ENCODE results near the gene EGFL6. TPM values are rescaled to one million over a fixed set of nuclear protein-coding genes. Genes with fewer than 3 reads are reported as not detected.
"Not testable (repeated sequence)": the region's sequence is repeated elsewhere in the genome, so short reads cannot be mapped to it uniquely, and the experiment has no call there.

The EGFL6 gene
- total RNA-seq, 2 experiments from 2014 or later: not detected

DNA sequence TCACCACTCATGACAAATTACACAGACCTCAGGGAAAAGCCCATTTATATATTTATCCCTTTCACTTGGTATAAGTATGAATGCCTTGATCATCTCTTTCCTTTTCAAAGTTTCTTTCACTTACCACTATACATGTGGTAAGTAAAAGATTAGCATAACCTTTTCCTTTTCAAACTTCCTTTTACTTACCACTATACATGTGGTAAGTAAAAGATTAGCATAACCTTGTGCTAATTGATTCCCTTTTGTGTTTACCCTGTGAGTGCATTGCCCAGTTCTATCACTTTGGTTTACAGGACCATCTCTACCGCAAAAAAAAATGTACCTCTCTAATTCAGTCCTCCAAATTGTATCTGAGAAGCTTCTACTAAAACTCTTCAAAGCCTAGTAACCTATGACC lies 50.8 kb downstream of the EGFL6 start:
- ATAC-seq (ENCODE audit: poor library complexity) (no peak), DNase-seq (no peak)
- Mint-ChIP-seq H3K4me1 (ENCODE audit: low read depth) (no peaks in the 10 kb centered on the region), H3K36me3 (ENCODE audit: low read depth) (no peaks in the 10 kb centered on the region), H3K4me3 (no peak overlapping the region), H3K27ac (no peak overlapping the region), H3K9me3 (no peaks in the 10 kb centered on the region), H3K27me3 (no peaks in the 10 kb centered on the region)
- H3K9me3 ChIP-seq (ENCODE audit: control insufficient read depth in 1 of 2, insufficient read depth in 1 of 2, low read length in 2 of 2): no peaks in the 10 kb centered on the region
- no peaks in the 10 kb centered on the region for H3K27me3 ChIP-seq (ENCODE audit: control insufficient read depth in 1 of 2, insufficient read depth in 2 of 2, low read length in 2 of 2)
- H3K4me3 ChIP-seq (ENCODE audit: low read length): no peak overlapping the region
- ChIA-PET POLR2A (no interaction called here), CTCF (no interaction called here)
- H3K27ac ChIP-seq (ENCODE audit: low read depth in 1 of 2, low read length in 2 of 2): no peak overlapping the region
- intact Hi-C loops (cut with DNase I, micrococcal nuclease): no loop called here
- no peaks in the 10 kb centered on the region for H3K4me1 ChIP-seq (ENCODE audit: insufficient read depth, low read length)
- no peaks in the 10 kb centered on the region for H3K36me3 ChIP-seq (ENCODE audit: insufficient read depth, low read length)
- TF ChIP-seq, protein P1, sequence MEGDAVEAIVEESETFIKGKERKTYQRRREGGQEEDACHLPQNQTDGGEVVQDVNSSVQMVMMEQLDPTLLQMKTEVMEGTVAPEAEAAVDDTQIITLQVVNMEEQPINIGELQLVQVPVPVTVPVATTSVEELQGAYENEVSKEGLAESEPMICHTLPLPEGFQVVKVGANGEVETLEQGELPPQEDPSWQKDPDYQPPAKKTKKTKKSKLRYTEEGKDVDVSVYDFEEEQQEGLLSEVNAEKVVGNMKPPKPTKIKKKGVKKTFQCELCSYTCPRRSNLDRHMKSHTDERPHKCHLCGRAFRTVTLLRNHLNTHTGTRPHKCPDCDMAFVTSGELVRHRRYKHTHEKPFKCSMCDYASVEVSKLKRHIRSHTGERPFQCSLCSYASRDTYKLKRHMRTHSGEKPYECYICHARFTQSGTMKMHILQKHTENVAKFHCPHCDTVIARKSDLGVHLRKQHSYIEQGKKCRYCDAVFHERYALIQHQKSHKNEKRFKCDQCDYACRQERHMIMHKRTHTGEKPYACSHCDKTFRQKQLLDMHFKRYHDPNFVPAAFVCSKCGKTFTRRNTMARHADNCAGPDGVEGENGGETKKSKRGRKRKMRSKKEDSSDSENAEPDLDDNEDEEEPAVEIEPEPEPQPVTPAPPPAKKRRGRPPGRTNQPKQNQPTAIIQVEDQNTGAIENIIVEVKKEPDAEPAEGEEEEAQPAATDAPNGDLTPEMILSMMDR (IDR thresholded peaks at IDR 0.05): no peak

DNA sequence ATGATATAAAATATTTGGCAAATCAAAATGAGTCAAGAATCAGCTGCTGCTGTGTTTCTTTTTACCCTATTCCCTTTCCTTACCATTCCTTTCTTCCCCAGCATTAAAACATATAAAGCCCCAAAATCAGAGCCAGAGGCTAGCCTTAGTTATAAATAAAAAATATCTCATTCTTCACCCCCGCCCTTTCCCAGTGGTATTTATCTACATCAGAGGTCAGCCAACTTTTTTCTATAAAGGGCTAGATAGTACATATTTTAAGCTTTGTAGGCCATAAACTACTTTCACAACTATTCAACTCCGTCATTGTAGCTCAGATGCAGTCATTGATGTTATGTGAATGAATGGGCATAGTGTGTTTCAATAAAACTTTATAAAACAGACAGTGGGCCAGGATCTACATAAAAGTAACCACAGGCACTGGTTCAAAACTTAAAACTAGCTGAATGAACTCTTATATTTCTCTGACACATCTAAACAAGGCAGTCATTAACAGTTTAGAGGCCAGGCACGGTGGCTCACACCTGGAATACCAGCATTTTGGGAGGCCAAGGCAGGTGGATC lies 53.1 kb downstream of the EGFL6 start:
- CTCF ChIA-PET: no interaction called here
- Histone ChIP-seq H3K4me1 (ENCODE audit: insufficient read depth, low read length) (no peaks in the 10 kb centered on the region), H3K4me3 (ENCODE audit: low read length) (no peak overlapping the region), H3K36me3 (ENCODE audit: insufficient read depth, low read length) (no peaks in the 10 kb centered on the region), H3K27ac (ENCODE audit: low read depth in 1 of 2, low read length in 2 of 2) (no peak overlapping the region), H3K9me3 (ENCODE audit: control insufficient read depth in 1 of 2, insufficient read depth in 1 of 2, low read length in 2 of 2) (no peaks in the 10 kb centered on the region), H3K27me3 (ENCODE audit: control insufficient read depth in 1 of 2, insufficient read depth in 2 of 2, low read length in 2 of 2) (peaks cover 2 to 4% of the 10 kb centered on the region in 2 experiments)
- TF ChIP-seq, protein P1 (IDR thresholded peaks at IDR 0.05): no peak
- DNase-seq (no peak), ATAC-seq (ENCODE audit: poor library complexity) (no peak)
- intact Hi-C loops (cut with DNase I, micrococcal nuclease): no loop called here
- POLR2A ChIA-PET: no interaction called here
- H3K4me3 Mint-ChIP-seq: no peak overlapping the region
- H3K4me1 Mint-ChIP-seq (ENCODE audit: low read depth): no peaks in the 10 kb centered on the region
- no peak overlapping the region for H3K27ac Mint-ChIP-seq
- H3K36me3 Mint-ChIP-seq (ENCODE audit: low read depth): no peaks in the 10 kb centered on the region
- no peaks in the 10 kb centered on the region for H3K27me3 Mint-ChIP-seq
- no peaks in the 10 kb centered on the region for H3K9me3 Mint-ChIP-seq

DNA sequence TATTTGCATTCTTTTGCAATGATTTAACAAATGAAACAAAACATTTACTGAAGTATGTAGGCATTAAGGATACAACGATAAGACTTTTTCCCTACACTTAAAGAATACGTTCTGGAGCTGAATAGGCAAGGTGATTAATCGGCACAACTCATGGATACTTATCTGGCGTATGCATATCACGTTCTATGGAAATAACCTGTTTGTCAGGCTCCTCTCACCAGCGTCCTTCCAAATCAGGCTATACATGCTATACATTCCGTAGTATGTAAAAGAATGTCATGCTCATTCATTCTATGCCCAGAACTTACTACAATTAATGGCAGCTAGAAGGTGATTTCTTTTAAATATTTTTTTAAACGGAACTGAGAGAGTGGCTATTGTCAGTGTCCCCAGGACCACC lies 57.9 kb downstream of the EGFL6 start:
- Histone ChIP-seq H3K27ac (ENCODE audit: low read depth in 1 of 2, low read length in 2 of 2) (no peak overlapping the region), H3K36me3 (ENCODE audit: insufficient read depth, low read length) (no peaks in the 10 kb centered on the region), H3K4me1 (ENCODE audit: insufficient read depth, low read length) (no peaks in the 10 kb centered on the region), H3K27me3 (ENCODE audit: control insufficient read depth in 1 of 2, insufficient read depth in 2 of 2, low read length in 2 of 2) (peaks cover 2 to 4% of the 10 kb centered on the region in 2 experiments), H3K9me3 (ENCODE audit: control insufficient read depth in 1 of 2, insufficient read depth in 1 of 2, low read length in 2 of 2) (peaks cover 0 to 7% of the 10 kb centered on the region in 2 experiments), H3K4me3 (ENCODE audit: low read length) (no peak overlapping the region)
- H3K4me1 Mint-ChIP-seq (ENCODE audit: low read depth): no peaks in the 10 kb centered on the region
- no peak for ATAC-seq (ENCODE audit: poor library complexity)
- no peaks in the 10 kb centered on the region for H3K36me3 Mint-ChIP-seq (ENCODE audit: low read depth)
- DNase-seq: no peak
- H3K4me3 Mint-ChIP-seq: no peak overlapping the region
- H3K27me3 Mint-ChIP-seq: no peaks in the 10 kb centered on the region
- ChIA-PET CTCF (no interaction called here), POLR2A (no interaction called here)
- intact Hi-C loops (cut with DNase I, micrococcal nuclease): no loop called here
- no peaks in the 10 kb centered on the region for H3K9me3 Mint-ChIP-seq
- TF ChIP-seq, protein P1 (IDR thresholded peaks at IDR 0.05): no peak
- no peak overlapping the region for H3K27ac Mint-ChIP-seq

DNA sequence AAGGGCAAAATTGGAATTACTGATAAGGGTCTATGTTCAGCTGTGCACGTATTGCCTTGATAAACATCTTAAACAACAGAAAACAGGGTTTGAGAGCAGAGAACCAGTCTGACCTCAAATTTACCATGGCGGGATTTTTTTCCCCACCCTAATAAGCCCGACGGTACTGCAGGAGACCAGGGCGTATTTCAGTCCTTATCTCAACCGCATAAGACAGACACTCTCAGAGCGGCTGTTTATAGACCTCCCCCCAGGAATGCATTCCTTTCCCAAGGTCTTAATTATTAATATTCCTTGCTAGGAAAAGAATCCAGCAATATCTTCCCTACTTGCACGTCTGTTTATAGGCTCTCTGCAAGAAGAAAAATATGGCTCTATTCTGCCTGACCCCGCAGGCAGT lies 67.8 kb downstream of the EGFL6 start:
- H3K27me3 Mint-ChIP-seq; H3K4me3 Mint-ChIP-seq; H3K9me3 Mint-ChIP-seq; intact Hi-C loops (cut with DNase I, micrococcal nuclease); ATAC-seq (ENCODE audit: poor library complexity); H3K27ac Mint-ChIP-seq; H3K27ac ChIP-seq (ENCODE audit: low read depth in 1 of 2, low read length in 2 of 2); H3K4me1 ChIP-seq (ENCODE audit: insufficient read depth, low read length); H3K36me3 ChIP-seq (ENCODE audit: insufficient read depth, low read length); H3K9me3 ChIP-seq (ENCODE audit: control insufficient read depth in 1 of 2, insufficient read depth in 1 of 2, low read length in 2 of 2); DNase-seq; H3K27me3 ChIP-seq (ENCODE audit: control insufficient read depth in 1 of 2, insufficient read depth in 2 of 2, low read length in 2 of 2); H3K4me1 Mint-ChIP-seq (ENCODE audit: low read depth); POLR2A ChIA-PET; H3K36me3 Mint-ChIP-seq (ENCODE audit: low read depth); H3K4me3 ChIP-seq (ENCODE audit: low read length): not testable (repeated sequence)
- CTCF ChIA-PET: interaction anchor here (0.5 kb wide), 1 partner anchor 1837 kb away, joined by 3 read pairs; no protein-coding TSS in a partner anchor
